Activated CD4-positive, alpha-beta T cell treated with anti-CD3 and anti-CD28 coated beads for 4 hours (primary cell): ENCODE results near the gene CPA1.
"Not testable (repeated sequence)": the region's sequence is repeated elsewhere in the genome, so short reads cannot be mapped to it uniquely, and the experiment has no call there.

Experiments
- DNase-seq, 2 donors: peaks; one replicate each; pipeline ENCODE4 v3.0.0-alpha.2; 2020

Gene CPA1

DNA sequence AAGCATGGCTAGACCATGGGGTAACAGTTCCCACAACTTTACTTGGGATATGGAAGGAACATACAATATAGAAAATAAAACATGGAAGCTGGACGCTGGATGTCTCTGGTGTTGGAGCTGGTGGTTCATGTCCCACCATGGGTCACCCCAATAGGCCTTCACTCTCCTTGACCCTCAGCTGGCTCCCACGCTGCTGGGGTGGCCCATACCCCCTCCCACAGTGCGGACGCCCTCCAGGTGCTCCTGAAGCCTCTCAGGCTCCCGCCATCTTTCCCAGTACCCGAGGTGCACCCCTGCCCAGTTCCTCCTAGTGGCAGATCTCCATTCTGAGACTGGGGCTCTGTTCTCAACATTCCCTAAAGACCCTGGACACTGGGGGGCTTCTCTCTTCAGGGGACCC lies 5.8 kb upstream of the CPA1 start:
- no peak for DNase-seq

DNA sequence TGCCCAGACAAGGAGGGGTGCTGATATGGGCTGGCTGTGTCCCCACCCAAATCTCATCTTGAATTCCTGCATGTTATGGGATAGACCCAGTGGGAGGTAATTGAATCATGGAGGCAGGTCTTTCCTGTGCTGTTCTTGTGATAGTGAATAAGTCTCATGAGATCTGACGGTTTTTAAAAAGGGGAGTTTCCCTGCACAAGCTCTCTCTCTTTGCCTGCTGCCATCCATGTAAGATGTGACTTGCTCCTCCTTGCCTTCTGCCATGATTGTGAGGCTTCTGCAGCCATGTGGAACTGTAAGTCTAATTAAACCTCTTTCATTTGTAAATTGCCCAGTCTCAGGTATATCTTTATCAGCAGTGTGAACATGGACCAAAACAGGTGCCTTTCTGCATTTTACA lies 3.8 kb upstream of the CPA1 start:
- DNase-seq, result not testable (repeated sequence)

DNA sequence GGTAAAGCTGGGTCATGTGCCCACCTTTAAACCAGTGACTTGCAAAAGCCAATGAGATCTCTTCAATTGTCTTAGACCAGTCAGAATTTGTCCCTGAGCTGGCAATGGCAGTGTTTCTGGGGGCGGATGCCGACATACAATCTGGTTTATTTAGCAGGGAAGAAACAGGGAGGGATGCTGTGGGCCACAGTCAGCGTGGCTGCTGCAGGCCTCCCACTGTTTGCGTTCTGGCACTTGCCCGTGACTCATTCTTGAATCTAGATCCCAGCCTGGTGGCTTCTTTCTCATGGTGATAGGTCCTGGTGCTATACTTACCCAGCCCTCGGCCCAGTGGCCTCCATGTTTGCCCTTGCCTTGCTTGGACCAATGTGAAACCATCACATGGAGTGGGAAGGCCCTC lies 3.1 kb upstream of the CPA1 start:
- no peak for DNase-seq

DNA sequence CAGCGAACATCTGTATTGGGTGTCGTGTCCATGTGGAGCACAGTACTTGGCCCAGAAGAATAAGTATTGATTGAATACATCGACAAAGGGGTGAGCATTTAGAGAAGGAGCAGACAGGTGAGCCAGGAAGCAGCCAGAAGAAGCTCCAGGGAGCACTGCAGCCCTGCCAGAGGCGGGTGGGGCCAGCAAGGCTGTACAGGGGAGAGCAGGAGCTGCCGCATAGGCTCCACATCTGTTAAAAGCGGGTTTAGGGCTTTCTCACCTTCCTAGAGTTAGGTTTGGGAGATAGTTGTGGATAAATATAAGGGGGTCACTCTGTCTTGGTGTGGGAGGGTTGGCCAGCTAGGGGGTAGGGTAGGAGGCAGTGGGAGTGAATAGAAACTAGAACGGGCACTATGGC lies 1.3 kb upstream of the CPA1 start:
- no peak for DNase-seq

DNA sequence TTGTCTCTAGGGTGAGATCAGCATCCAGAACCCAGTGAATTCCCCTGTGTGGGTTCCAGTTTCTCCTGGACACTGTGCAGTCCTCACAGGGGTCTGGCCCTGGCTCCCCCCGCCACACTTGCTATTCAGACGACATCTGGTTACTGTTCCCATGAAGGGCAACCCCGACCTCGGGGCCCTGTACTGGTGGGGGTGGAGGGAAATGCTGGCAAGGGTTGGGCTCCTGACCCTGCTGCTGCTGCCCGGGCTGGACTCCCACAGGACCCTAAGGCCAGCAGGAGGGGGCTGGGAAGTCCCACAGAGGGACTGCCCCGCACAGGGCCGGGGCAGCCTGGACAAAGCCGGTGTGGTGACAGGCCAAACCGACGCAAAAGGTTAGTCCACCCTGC lies 768 bp upstream of the CPA1 start:
- DNase-seq, result no peak

DNA sequence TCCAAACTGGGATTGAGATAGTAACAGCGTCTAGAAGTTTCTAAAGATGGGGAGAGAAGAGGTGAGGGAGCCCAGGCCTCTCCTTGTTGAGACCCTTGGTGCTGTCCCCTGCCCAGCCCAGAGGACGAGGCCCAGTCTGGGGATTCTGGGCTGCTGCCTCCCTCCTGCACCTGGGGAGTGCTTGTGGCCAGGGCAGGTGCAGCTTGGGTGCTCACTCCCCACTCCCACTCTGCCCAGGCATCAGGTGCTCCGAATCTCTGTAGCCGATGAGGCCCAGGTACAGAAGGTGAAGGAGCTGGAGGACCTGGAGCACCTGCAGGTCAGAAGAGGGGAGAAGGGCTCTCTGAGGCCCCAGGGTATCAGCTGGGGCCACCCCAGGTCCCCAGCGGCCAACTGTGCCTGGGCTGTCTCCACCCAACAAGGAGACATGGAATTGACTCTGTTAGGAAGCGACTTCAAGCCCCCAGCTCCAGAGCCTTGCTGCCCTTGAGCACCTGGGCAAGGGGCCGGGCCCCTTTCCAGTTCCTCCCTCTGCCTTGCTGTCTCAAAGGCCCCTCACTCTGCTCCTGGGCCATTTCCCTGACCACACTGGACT lies 664 bp downstream of the CPA1 start:
- DNase-seq, result no peak

DNA sequence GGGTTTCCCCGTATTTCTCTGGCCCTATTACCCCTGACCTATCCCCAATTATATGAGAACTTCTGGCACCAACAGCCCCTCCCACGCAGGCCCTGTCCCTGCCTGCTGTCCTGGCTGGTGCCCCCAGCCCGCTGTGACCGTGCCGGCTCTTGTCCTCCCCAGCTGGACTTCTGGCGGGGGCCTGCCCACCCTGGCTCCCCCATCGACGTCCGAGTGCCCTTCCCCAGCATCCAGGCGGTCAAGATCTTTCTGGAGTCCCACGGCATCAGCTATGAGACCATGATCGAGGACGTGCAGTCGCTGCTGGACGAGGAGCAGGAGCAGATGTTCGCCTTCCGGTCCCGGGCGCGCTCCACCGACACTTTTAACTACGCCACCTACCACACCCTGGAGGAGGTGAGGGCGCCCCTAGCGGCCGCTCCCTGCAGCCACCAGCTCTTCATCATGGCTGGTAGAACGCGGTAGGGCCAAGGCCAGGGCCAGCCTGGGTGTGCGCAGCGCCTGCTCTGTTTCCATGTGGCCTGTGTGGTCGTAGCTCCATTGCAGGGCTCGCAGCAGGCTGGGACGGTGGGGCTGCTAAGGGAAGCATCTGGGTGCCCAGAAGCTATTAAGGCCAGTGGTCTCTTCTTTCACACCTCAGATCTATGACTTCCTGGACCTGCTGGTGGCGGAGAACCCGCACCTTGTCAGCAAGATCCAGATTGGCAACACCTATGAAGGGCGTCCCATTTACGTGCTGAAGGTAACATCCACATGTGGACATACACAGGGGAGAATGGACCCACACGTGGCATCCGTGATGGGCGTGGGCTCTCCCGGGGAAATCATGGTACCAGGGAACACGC lies 1.4 kb downstream of the CPA1 start:
- DNase-seq, result no peak

DNA sequence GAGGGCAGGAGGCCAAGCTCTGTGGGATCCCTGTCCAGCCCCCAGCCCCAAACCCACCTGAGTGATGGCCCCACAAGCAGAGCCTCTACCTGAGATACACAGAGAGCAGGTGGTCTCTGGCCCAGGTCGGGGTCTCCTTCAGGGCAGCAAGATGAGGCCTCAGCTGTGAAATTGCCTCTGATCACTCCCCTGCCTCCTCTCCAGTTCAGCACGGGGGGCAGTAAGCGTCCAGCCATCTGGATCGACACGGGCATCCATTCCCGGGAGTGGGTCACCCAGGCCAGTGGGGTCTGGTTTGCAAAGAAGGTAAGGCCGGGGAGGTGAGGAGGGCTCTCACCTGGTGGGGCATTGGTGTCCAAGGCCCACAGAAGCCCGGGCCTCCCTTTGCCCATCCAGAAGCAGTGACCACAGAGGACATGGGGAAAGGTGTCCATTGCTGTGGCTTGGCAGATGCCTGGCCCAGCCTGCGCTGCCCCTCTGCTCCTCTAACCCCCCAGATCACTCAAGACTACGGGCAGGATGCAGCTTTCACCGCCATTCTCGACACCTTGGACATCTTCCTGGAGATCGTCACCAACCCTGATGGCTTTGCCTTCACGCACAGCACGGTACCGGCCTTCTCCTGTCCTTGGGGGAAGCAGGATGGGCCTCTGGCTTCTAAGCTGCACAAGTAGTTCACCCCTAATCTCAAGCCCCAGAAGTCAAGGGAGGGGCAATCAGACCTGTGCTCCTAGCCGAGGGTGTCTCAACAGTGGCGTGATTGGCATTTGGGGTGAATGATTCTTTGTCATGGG lies 3.1 kb downstream of the CPA1 start:
- no peak for DNase-seq

DNA sequence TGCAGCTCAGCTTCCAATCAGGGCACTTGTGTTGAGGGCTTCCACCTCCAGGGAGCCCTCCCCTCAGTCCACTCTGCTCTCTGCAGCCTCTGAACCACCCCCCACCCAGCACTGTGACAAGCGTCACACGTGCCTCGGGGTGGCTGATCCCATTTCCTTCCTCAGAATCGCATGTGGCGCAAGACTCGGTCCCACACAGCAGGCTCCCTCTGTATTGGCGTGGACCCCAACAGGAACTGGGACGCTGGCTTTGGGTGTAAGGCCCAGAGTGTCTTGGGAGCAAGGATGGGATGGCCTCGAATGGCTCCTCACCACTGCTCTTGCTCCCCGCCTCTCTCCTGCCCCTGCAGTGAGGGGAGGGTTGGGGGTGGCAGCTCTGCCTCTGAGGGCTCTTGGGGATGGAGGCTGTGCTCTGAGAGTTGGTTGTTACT lies 4.1 kb downstream of the CPA1 start:
- no peak for DNase-seq

DNA sequence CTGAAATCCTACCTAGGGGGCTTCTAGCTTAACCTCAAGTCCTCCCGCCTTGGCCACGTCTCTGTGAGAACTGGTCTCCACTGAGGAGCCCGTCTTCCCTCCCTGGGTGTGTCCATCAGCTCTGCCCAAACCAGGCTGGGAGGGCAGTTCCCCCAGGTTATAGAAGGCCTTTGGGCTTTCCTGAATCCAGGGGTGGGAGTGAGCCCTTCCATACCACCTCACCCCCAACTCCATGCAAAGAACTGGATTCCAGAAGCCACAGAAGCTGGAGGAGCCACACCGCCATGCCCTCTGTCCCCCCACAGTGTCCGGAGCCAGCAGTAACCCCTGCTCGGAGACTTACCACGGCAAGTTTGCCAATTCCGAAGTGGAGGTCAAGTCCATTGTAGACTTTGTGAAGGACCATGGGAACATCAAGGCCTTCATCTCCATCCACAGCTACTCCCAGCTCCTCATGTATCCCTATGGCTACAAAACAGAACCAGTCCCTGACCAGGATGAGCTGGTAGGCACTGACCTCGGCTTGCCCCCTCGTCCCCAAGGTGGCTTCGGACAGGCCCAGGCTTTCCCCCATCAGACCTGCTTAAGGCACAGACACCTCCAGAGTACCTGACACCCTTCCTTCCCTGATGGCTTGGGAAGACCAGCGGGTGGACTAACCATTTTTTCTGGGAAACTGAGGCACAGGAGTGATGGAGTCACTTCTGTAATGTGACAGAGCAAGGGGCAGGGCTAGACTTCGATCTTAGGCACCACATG lies 4.7 kb downstream of the CPA1 start:
- no peak for DNase-seq

DNA sequence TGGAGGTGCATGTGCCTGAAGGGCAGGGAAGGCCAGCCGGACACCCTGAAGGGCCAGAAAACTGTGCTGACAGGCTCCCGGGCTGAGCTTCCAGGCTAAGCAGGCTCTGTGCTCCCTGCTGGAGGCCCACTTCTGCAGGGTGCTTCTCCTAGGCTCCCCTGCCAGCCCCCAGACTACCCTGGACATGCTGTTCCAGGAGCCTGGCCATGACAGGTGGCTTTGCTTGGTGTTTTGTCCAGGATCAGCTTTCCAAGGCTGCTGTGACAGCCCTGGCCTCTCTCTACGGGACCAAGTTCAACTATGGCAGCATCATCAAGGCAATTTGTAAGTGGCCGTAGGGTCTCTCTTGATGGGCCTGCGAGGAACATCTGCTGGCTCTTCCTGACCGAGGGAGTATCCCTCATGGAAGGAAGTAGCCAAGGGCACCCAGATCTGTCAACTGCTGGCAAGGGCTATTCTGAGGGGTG lies 5.3 kb downstream of the CPA1 start:
- no peak for DNase-seq

DNA sequence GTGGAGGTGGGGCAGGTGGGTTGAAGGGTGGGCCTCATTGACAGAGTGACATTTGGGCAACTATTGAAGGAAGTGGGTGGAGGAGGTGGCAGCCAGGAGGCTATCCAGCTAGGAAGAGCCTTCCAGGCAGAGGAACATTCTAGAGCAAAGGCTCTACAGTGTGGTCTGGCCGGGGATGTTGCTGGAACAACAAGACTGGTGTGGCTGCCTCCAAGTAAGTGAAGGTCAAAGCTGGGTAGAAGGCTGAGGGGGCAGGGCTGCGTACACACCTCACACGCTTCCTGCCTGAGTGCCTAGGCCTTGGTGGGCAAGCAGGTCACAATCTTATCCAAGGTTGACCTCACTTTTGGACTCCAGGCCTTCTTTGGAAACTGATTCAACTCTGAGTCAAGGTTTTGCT lies 6.6 kb downstream of the CPA1 start:
- no peak for DNase-seq

DNA sequence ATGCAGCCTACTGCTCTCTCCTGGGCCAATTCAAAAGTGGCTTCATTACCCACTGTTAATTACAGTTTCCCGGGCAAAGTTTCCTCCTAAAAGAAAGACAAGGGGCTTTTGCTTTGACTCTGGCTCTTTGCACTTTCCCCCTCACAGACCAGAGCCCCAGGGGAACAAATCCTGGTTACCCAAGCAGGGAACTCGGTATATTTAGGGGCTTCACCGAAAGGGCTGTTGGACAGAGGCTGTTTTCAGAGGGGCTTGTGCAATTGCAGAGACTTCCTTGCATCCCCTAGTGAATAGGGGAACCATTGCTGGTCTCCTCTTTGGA lies 7.0 kb downstream of the CPA1 start:
- DNase-seq, result no peak

DNA sequence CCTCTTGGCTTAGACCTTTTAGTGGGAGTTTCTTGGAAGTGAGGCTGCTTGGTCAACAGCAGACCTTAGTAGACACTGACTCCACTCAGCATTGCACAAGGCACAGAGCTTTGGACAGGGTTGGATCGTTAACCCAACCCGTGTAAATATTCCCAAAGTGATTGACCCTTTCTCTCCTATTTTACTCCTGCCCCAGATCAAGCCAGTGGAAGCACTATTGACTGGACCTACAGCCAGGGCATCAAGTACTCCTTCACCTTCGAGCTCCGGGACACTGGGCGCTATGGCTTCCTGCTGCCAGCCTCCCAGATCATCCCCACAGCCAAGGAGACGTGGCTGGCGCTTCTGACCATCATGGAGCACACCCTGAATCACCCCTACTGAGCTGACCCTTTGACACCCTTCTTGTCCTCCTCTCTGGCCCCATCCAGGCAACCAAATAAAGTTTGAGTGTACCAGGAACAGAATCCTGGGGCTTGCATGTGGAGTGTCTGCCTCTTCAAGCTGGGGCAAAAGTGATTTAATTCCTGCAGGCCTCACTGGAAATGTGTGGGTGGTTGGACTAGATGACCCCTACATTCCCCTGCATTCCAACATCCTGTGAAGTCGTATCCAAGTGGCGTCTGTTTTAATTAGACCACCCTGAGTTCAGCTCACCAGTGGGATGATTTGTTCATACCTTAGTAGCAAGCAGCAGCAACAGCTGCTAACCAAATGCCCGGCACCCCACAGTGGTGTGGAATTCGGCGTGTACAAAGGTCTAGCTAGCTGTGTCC lies 7.5 kb downstream of the CPA1 start:
- no peak for DNase-seq

DNA sequence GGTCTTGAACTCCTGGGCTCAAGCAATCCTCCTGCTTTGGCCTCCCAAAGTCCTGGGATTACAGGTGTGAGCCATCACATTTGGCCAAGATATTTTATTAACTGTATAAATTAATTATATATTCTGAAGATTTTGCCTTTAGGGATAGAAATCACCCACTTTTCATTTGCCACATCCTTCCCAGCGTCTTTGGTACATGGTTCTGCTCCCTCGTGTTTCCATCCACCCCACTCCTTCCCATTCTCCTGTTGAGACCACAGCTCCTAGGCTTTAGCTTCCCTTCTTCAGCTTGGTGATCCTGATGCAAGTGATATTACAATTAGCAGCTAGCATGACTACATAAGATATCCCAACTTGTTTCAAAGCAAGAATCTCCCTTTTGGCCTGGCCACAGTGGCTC lies 8.4 kb downstream of the CPA1 start:
- DNase-seq, result no peak

DNA sequence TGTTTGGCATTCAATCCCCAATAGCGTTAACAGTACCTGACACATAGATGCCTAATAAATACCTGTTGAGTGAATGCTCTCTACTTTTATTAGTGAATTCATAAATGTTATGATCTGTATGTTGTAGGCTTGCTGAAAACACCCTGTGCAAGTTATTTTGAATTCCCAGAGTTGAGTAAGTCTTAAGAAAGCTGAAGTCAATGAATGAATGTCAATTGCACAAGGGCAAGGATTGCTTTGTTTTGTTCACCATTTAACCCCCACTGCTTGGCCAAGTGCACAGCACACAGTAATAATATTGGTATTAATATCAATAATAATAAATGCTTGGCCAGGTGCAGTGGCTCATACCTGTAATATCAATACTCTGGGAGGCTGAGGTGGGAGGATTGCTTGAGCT lies 10.2 kb downstream of the CPA1 start:
- no peak for DNase-seq

DNA sequence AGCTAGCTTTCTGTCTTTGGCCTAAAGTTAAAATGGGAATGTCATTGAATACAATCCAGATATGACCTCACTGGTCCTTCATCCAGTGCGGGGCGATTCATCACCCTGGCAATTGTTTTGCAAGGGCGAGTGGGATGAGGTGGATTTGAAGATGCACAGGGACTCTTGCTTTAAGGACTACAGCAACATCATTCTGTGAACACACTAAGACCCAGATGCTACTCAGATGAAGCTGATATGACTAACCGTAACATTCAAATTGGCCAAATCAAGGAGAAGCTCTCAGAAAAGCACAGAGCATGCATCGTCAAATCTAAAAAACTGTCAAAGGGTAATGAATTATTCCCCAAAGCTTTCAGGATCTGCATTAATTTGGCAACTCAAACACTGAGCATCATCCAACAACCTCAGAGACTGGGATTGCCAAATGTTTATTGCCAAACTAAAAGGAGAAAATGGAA lies 12.8 kb downstream of the CPA1 start:
- DNase-seq, result no peak

DNA sequence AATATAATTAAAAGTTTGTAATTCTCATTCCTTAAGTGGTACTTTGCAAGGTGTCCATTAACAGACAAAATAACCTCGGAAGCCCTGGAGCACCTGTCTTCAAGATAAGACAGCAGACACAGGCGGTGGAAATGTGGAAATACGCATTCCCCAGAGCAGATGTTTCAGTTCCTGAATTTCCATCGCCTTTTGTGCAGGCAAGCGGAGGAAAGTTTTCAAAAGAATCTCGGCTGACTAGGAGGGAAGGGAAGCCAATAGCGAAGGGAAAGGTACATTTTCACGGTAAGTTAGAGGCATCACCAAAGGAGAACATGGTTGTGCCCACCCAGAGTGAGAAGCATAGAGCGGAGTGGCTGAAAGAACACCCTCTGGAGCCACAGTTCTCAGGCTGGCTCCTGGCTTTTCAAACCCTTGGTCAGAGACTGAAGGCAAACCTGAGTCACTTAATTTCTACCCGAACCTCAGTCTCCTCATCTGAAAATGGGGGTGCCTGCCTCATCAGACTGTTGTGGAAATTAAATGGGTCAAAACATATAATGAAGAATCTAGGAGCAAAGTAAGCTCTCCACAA lies 13.6 kb downstream of the CPA1 start:
- DNase-seq, result no peak

DNA sequence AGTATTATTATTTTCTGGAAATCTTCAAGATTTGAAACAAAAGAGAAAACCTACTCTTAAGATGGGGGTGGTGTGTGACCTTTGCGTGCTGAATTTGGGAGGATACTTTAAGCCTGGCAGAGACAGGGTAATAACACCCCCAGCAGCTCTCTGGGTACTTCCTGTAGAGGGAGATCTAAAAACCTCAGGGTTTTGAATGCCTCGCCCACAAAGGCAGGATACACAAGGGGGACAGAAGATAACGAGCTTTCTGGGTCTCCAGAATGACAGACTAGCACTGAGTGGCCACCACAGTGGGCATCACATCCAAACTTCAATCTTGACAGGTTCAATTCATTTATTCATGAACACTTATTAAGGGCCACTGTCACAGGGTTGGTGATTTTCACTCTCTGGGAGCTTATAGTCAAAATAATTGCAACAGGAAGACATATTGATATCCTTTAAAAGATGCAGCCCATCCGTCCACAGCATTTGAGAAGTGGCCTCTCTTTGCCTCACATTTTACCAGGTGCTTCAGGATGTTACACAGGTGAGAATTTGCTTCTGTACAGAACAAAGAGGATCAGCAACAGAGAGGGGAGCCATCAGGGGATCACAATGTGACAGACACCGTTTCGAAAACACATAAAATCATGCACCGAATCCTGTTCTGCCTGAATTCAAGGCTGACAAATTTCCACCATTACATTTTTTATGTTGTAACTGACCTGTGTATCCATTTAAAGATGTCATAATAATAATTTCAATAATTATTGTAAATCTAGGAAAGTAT lies 14.3 kb downstream of the CPA1 start:
- peak; percentile 13 to 24 for DNase-seq

DNA sequence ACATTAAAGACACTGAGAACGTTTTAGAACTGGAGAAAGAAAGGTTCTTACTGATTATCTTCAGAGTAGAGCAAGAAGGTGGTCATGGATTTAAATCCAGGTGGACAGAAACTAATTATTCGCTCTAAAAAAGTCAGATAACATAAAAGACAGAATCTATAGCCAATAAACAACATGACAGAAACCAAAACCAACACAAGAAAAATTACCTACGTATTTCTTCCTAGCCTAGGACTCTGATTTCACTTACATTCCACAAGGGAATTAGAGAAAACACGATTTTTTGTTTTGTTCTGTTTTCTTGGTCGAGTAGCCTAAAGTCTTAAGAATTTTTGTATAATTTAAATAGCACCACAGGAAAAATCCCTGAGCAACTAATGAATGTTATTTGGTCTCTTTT lies 15.1 kb downstream of the CPA1 start:
- DNase-seq, result no peak

DNA sequence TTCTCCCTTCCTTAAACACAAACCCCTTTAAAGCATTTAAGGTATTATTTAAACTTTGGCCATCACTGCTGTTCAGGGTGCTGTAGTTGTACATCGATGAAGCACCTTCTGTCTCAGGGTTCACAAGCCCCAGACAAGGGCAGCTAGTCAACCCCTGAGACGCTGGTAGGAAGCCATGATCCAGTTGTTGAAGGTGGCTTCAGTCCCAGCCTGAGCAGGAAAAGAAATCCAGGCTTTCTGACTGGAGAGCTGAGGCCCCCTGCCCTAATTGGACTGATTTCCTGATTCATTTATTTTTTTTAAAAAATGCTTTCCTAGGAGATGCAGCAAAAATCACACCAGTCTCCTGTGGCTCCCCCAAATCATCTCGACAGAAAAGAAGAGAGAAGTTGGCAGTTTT lies 15.8 kb downstream of the CPA1 start:
- no peak for DNase-seq
